ENCODE data around the gene MT3. TPM values are rescaled to one million over a fixed set of nuclear protein-coding genes. Genes with fewer than 3 reads are reported as not detected.

Gene MT3
- total and polyA plus RNA-seq, 2 of the 8 experiments (the other 6 are each of a cell fraction or from before 2014, with no cell fraction given), result 0.17 TPM; not detected in 1

- H3K23me2 ChIP-seq (ENCODE audit: low read depth, low read length), result peaks cover 2% of the 10 kb centered on the region; the same call in 1 of the 2 replicates
- H4K8ac ChIP-seq (ENCODE audit: extremely low read depth, insufficient read depth, low read length), result no peak overlapping the region
- no peak overlapping the region for H2AFZ ChIP-seq (ENCODE audit: low read length)
- no peak overlapping the region for H2BK120ac ChIP-seq (replicated peaks; ENCODE audit: low read depth, low read length)
- no peaks in the 10 kb centered on the region for H3K79me2 ChIP-seq (ENCODE audit: control insufficient read depth in 1 of 2, insufficient read depth in 2 of 2, low read length in 2 of 2)
- H2BK12ac ChIP-seq (ENCODE audit: low read depth, low read length), result no peak overlapping the region
- no peak overlapping the region for H3K14ac ChIP-seq (ENCODE audit: insufficient read length)
- no peak overlapping the region for H3K4me3 ChIP-seq (ENCODE audit: extremely low read depth in 1 of 4, insufficient read depth in 2 of 4, low read depth in 3 of 4, low read length in 4 of 4)
- H3K27ac ChIP-seq (ENCODE audit: low read depth, low read length), result no peak overlapping the region
- no peak overlapping the region for H3K4me2 ChIP-seq (ENCODE audit: insufficient read depth in 1 of 2, low read depth in 2 of 2, low read length in 2 of 2)
- no peak overlapping the region for H3K9ac ChIP-seq (replicated peaks in 1 of 4; ENCODE audit: extremely low read depth in 1 of 4, low read depth in 3 of 4, low read length in 3 of 4)
- peaks cover 0 to 3% of the 10 kb centered on the region in 2 experiments for H4K20me1 ChIP-seq (replicated peaks in 1 of 2; ENCODE audit: control insufficient read depth in 1 of 2, insufficient read depth in 2 of 2, low read length in 2 of 2)
- no peaks in the 10 kb centered on the region for H3K9me3 ChIP-seq (ENCODE audit: insufficient read depth in 2 of 2, low read depth in 1 of 2, low read length in 1 of 2)
- no peaks in the 10 kb centered on the region for H3K79me1 ChIP-seq (ENCODE audit: low read depth, low read length)
- H2BK5ac ChIP-seq (ENCODE audit: low read depth, low read length), result no peak overlapping the region
- ChIA-PET CTCF (ENCODE audit: partially characterized antibody) (interaction anchor here (0.9 to 1.6 kb wide), 7 partner anchors 14 to 47 kb away, joined by 3 to 5 read pairs (median 3); no protein-coding TSS in a partner anchor), POLR2A (ENCODE audit: partially characterized antibody) (interaction anchor here (0.9 kb wide), 1 partner anchor 95 kb away, joined by 3 read pairs; no protein-coding TSS in a partner anchor)
- H4K5ac ChIP-seq (ENCODE audit: insufficient read length, low read depth, low read length), result no peak overlapping the region
- H2BK15ac ChIP-seq (ENCODE audit: low read length), result no peak overlapping the region
- no peaks in the 10 kb centered on the region; a peak in 1 of 7 replicates for H3K27me3 ChIP-seq (replicated peaks in 1 of 4; ENCODE audit: control insufficient read depth in 3 of 4, extremely low read depth in 1 of 4, insufficient read depth in 3 of 4, low read length in 3 of 4)
- H3K36me3 ChIP-seq (ENCODE audit: control insufficient read depth in 2 of 4, insufficient read depth in 4 of 4, low read length in 3 of 4), result no peaks in the 10 kb centered on the region
- H3K4me1 ChIP-seq (replicated peaks in 1 of 4; ENCODE audit: control insufficient read depth in 3 of 4, insufficient read depth in 4 of 4, low read length in 3 of 4), result no peaks in the 10 kb centered on the region
- H3K18ac ChIP-seq (ENCODE audit: extremely low read depth, low read length), result no peak overlapping the region
- no peak overlapping the region for H3K4ac ChIP-seq (replicated peaks; ENCODE audit: insufficient read length, low read depth, low read length)
- no peak overlapping the region for H3K23ac ChIP-seq (ENCODE audit: insufficient read length)
- DNase-seq (ENCODE audit: low read depth in 1 of 2, low spot score in 2 of 2) (no peak), FAIRE-seq (no peak)
- H4K91ac ChIP-seq (replicated peaks; ENCODE audit: insufficient read length, low read length), result no peak overlapping the region
- WGBS, 2 experiments (ENCODE audit: extremely low coverage in 1 of 2, insufficient coverage in 1 of 2, insufficient read length in 1 of 2, insufficient replicate concordance in 2 of 2, low coverage in 1 of 2, low lambda C conversion rate in 2 of 2, missing lambda C conversion rate in 1 of 2), result 83% methylated on average over 1 of the region's 1 CpG; no CpG with 5 or more reads in 1 of the 2 experiments
- no peak overlapping the region for H2AK5ac ChIP-seq (ENCODE audit: low read depth, low read length)
- H2BK20ac ChIP-seq (ENCODE audit: low read length), result no peak overlapping the region
- no peak overlapping the region for H3K56ac ChIP-seq (replicated peaks; ENCODE audit: insufficient read length, low read depth, low read length)
- no peak for TF ChIP-seq ASH2L (IDR thresholded peaks at IDR 0.05; ENCODE audit: low read length)
- TF ChIP-seq KDM5A (IDR thresholded peaks at IDR 0.05; ENCODE audit: low read length), result no peak
- no peak for TF ChIP-seq KDM1A (IDR thresholded peaks at IDR 0.05; ENCODE audit: borderline replicate concordance, low read length)
- no peak for TF ChIP-seq RAD21 (IDR thresholded peaks at IDR 0.05 in 1 of 2, conservative IDR thresholded peaks at IDR 0.05 in 1 of 2; ENCODE audit: low read depth in 2 of 2, low read length in 2 of 2)
- TF ChIP-seq HDAC6 (IDR thresholded peaks at IDR 0.05; ENCODE audit: low read depth, low read length), result no peak
- TF ChIP-seq CHD2 (IDR thresholded peaks at IDR 0.05; ENCODE audit: low read length), result no peak
- no peak for TF ChIP-seq FOSL1 (IDR thresholded peaks at IDR 0.05; ENCODE audit: insufficient read depth, low read depth, low read length)
- no peak for TF ChIP-seq E2F6 (IDR thresholded peaks at IDR 0.05)
- no peak for TF ChIP-seq YY1 (IDR thresholded peaks at IDR 0.05; ENCODE audit: low read depth, low read length)
- TF ChIP-seq EP300 (IDR thresholded peaks at IDR 0.05; ENCODE audit: borderline replicate concordance in 1 of 2, low read depth in 2 of 2, low read length in 2 of 2), result no peak
- TF ChIP-seq CBX8 (IDR thresholded peaks at IDR 0.05; ENCODE audit: borderline replicate concordance, low read depth, low read length), result no peak
- TF ChIP-seq NANOG (IDR thresholded peaks at IDR 0.05; ENCODE audit: insufficient read depth, low read depth, low read length, poor library complexity, severe bottlenecking), result no peak
- TF ChIP-seq BCL11A (IDR thresholded peaks at IDR 0.05; ENCODE audit: low read depth in 2 of 2, low read length in 2 of 2), result no peak
Observed at GRCh38 chr16:56561126-56561525, 28.2 kb upstream of the MT3 start.

All from H1 (cell line).